Limb (tissue), 2 donors: ENCODE data around the gene ATP13A2.
A peak's percentile ranks its signal among the peaks of the same experiment; 100 is the strongest.
"Not testable (repeated sequence)": the region's sequence is repeated elsewhere in the genome, so short reads cannot be mapped to it uniquely, and the experiment has no call there.

Experiments
- DNase-seq, 2 donors: peaks; one replicate each; pipeline ENCODE4 v3.0.0-alpha.2; 2016; ENCODE audit errors: extremely low spot score in 2 of 2

Gene ATP13A2

GRCh38 chr1:16979475-16980327 lies 32.0 kb downstream of the ATP13A2 start:
- peak in 1 of 2 donors; percentile 76 for DNase-seq

GRCh38 chr1:16978567-16979474 lies 32.9 kb downstream of the ATP13A2 start:
- no peak for DNase-seq

GRCh38 chr1:16978139-16978538 lies 33.6 kb downstream of the ATP13A2 start:
- no peak for DNase-seq

- DNase-seq = no peak
Observed at GRCh38 chr1:16977377-16977776, 34.4 kb downstream of the ATP13A2 start.

GRCh38 chr1:16976966-16977365 lies 34.8 kb downstream of the ATP13A2 start:
- no peak for DNase-seq

- no peak for DNase-seq
Observed at GRCh38 chr1:16975838-16976237, 35.9 kb downstream of the ATP13A2 start.

GRCh38 chr1:16975211-16975610 lies 36.5 kb downstream of the ATP13A2 start:
- DNase-seq = no peak

- DNase-seq = no peak
Observed at GRCh38 chr1:16973215-16973614, 38.5 kb downstream of the ATP13A2 start.

- DNase-seq = no peak
Observed at GRCh38 chr1:16972189-16972895, 39.4 kb downstream of the ATP13A2 start.

GRCh38 chr1:16971341-16972188 lies 40.2 kb downstream of the ATP13A2 start:
- peak in 1 of 2 donors; percentile 68 for DNase-seq

GRCh38 chr1:16970132-16970910 lies 41.4 kb downstream of the ATP13A2 start:
- DNase-seq = no peak

- no peak for DNase-seq
Observed at GRCh38 chr1:16969651-16970050, 42.1 kb downstream of the ATP13A2 start.

- DNase-seq = no peak
Observed at GRCh38 chr1:16969057-16969611, 42.6 kb downstream of the ATP13A2 start.

- DNase-seq = no peak
Observed at GRCh38 chr1:16968372-16968771, 43.4 kb downstream of the ATP13A2 start.

GRCh38 chr1:16967962-16968361 lies 43.8 kb downstream of the ATP13A2 start:
- no peak for DNase-seq

- DNase-seq = peak; percentile 64 to 90
Observed at GRCh38 chr1:16967095-16967575, 44.6 kb downstream of the ATP13A2 start.

- DNase-seq = no peak
Observed at GRCh38 chr1:16966282-16966681, 45.4 kb downstream of the ATP13A2 start.

- no peak for DNase-seq
Observed at GRCh38 chr1:16965486-16966067, 46.2 kb downstream of the ATP13A2 start.

- not testable (repeated sequence) for DNase-seq
Observed at GRCh38 chr1:16964169-16964568, 47.6 kb downstream of the ATP13A2 start.
